Fibroblast of pulmonary artery (primary cell): Measurements from ENCODE around the gene FLT1.

Source experiments
- DNase-seq: peaks from one replicate; pipeline ENCODE4 v3.0.0-alpha.2; 2010; ENCODE audit warnings: low read depth
- H3K4me3 ChIP-seq: replicated peaks from 2 replicates; pipeline ENCODE4 v1.5.1; 2011; ENCODE audit warnings: low read depth, mild to moderate bottlenecking, control low read depth, low read length, moderate library complexity
- CTCF ChIP-seq: IDR thresholded peaks from 2 replicates; pipeline ENCODE4 v1.5.1; 2011; ENCODE audit warnings: mild to moderate bottlenecking, control low read depth, low read length, inconsistent platforms; ENCODE audit errors: missing control alignments

The FLT1 gene

GRCh38 chr13:28320209-28320608, 174.7 kb downstream of the FLT1 start:
- TF ChIP-seq CTCF = no peak
- H3K4me3 ChIP-seq = no peak overlapping the region
- no peak for DNase-seq

- TF ChIP-seq CTCF = no peak
- no peak overlapping the region for H3K4me3 ChIP-seq
- DNase-seq = no peak
These were observed 175.4 kb downstream of the FLT1 start for GRCh38 chr13:28319528-28319927.

GRCh38 chr13:28318496-28318895, 176.4 kb downstream of the FLT1 start:
- no peak for DNase-seq
- no peak for TF ChIP-seq CTCF

GRCh38 chr13:28316836-28317235, 178.1 kb downstream of the FLT1 start:
- no peak for DNase-seq
- H3K4me3 ChIP-seq = no peak overlapping the region
- TF ChIP-seq CTCF = no peak

More at GRCh38 chr13:28318496-28318895, 176.4 kb downstream of the FLT1 start:
- H3K4me3 ChIP-seq = no peak overlapping the region

- no peak for DNase-seq
- no peak overlapping the region for H3K4me3 ChIP-seq
- TF ChIP-seq CTCF = no peak
These were observed 178.8 kb downstream of the FLT1 start for GRCh38 chr13:28316129-28316528.

GRCh38 chr13:28314879-28315278, 180.0 kb downstream of the FLT1 start:
- no peak overlapping the region for H3K4me3 ChIP-seq
- no peak for DNase-seq
- TF ChIP-seq CTCF = no peak

GRCh38 chr13:28313579-28313978, 181.3 kb downstream of the FLT1 start:
- DNase-seq = peak; percentile 77
- H3K4me3 ChIP-seq = no peak overlapping the region
- TF ChIP-seq CTCF = peak; percentile 43
